RWPE1 (cell line): Measurements from ENCODE around the gene ZNF286A.
A peak's percentile ranks its signal among the peaks of the same experiment; 100 is the strongest.
"Not testable (repeated sequence)": the region's sequence is repeated elsewhere in the genome, so short reads cannot be mapped to it uniquely, and the experiment has no call there.

Source experiments
- CTCF ChIA-PET: fragments of 350-600 bp; sonication (Branson Sonifier 250); formaldehyde crosslinking; extraction: SDS; loops from one replicate; lab custom pipeline; 2021; lab: Yijun Ruan, JAX
- POLR2A ChIA-PET: fragments of 400-600 bp; formaldehyde crosslinking; extraction: SDS; loops from one replicate; lab custom pipeline; 2020; ENCODE audit warnings: antibody characterized with exemption; ENCODE audit not compliant: low non-redundant PET; lab: Yijun Ruan, JAX
- DNase-seq: peaks from one replicate; pipeline ENCODE4 v3.0.0; 2012; ENCODE audit warnings: low spot score
- H3K27ac ChIP-seq: fragments of 450-650 bp; 2 replicates; pipeline ENCODE4 v1.5.1; 2017
- TF ChIP-seq, protein P1 (sequence below): fragments of 450-650 bp; conservative IDR thresholded peaks from 2 replicates; pipeline ENCODE4 v1.5.1; 2017; ENCODE audit warnings: low read depth, mild to moderate bottlenecking

Gene ZNF286A

GRCh38 chr17:15663691-15664090 lies 35.9 kb upstream of the ZNF286A start:
- H3K27ac ChIP-seq, result no peak overlapping the region
- ChIA-PET POLR2A (no interaction called here), CTCF (no interaction called here)
- TF ChIP-seq, protein P1, sequence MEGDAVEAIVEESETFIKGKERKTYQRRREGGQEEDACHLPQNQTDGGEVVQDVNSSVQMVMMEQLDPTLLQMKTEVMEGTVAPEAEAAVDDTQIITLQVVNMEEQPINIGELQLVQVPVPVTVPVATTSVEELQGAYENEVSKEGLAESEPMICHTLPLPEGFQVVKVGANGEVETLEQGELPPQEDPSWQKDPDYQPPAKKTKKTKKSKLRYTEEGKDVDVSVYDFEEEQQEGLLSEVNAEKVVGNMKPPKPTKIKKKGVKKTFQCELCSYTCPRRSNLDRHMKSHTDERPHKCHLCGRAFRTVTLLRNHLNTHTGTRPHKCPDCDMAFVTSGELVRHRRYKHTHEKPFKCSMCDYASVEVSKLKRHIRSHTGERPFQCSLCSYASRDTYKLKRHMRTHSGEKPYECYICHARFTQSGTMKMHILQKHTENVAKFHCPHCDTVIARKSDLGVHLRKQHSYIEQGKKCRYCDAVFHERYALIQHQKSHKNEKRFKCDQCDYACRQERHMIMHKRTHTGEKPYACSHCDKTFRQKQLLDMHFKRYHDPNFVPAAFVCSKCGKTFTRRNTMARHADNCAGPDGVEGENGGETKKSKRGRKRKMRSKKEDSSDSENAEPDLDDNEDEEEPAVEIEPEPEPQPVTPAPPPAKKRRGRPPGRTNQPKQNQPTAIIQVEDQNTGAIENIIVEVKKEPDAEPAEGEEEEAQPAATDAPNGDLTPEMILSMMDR, result no peak
- no peak for DNase-seq

GRCh38 chr17:15669526-15669925 lies 30.0 kb upstream of the ZNF286A start:
- DNase-seq, POLR2A ChIA-PET, CTCF ChIA-PET, H3K27ac ChIP-seq: not testable (repeated sequence)

DNA sequence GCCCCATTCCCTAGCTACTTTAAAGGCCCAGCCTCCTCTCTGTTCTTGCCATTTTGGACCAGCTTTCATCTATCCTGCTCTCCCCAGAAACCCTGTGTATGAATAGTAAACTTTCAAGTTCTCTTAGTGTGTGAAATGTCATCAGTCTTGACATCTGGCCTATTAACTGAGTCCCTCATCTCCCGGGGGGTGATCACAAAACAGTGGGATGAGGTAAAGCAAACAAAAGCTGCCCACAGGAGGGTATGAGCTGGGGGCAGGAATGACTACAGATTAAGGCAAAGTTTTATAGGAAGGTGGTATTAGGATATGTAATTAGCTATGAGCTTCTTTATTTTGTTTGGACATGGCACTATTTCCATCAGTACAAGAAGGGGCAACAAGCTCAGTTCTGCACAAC lies 24.9 kb upstream of the ZNF286A start:
- DNase-seq, H3K27ac ChIP-seq, POLR2A ChIA-PET: not testable (repeated sequence)
- CTCF ChIA-PET, result interaction anchor here (0.6 kb wide), 1 partner anchor 340 kb away, joined by 3 read pairs; no protein-coding TSS in a partner anchor

- DNase-seq, CTCF ChIA-PET, POLR2A ChIA-PET, H3K27ac ChIP-seq: not testable (repeated sequence)
These were observed 23.6 kb upstream of the ZNF286A start for GRCh38 chr17:15675991-15676390.

- CTCF ChIA-PET, POLR2A ChIA-PET: not testable (repeated sequence)
These were observed 16.4 kb upstream of the ZNF286A start for GRCh38 chr17:15683135-15683534.

GRCh38 chr17:15683824-15684478 lies 15.6 kb upstream of the ZNF286A start, which contains the start of gene TRIM16:
TRIM16 (minus strand) TSS chr17:15684311; CDS start chr17:15651609, 32,702 bp downstream.
- DNase-seq, result peak; percentile 13
- H3K27ac ChIP-seq, result peak within 1 kb of the TSS; percentile 61
- CTCF ChIA-PET, POLR2A ChIA-PET: not testable (repeated sequence)
- TF ChIP-seq, protein P1, result peak; percentile 25

More at GRCh38 chr17:15683135-15683534, 16.4 kb upstream of the ZNF286A start:
- DNase-seq, H3K27ac ChIP-seq: not testable (repeated sequence)

DNA sequence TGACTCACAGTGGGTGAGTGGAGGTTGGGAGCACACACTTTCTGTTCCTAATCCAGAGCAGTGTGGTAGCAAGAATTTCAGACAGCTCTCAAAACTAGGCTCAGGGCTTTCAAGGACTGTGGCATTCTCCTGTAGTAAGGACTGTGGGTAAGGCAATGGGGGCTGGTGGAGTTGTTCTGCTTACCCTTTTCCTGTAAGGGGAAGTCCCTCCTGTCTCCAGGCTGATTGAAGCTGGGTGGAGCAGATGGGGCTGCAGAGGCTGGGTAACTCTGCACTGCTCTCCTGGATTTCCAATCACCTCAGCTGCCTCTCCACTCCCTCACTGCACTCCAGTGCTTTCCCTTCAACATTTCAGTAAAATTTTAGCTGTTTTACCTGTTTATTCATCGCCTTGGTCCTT lies 12.1 kb upstream of the ZNF286A start:
- DNase-seq, H3K27ac ChIP-seq, POLR2A ChIA-PET, CTCF ChIA-PET: not testable (repeated sequence)

GRCh38 chr17:15698967-15699366 lies 585 bp upstream of the ZNF286A start:
- POLR2A ChIA-PET, CTCF ChIA-PET, DNase-seq: not testable (repeated sequence)
- peak overlapping the region; percentile 44 for H3K27ac ChIP-seq

DNA sequence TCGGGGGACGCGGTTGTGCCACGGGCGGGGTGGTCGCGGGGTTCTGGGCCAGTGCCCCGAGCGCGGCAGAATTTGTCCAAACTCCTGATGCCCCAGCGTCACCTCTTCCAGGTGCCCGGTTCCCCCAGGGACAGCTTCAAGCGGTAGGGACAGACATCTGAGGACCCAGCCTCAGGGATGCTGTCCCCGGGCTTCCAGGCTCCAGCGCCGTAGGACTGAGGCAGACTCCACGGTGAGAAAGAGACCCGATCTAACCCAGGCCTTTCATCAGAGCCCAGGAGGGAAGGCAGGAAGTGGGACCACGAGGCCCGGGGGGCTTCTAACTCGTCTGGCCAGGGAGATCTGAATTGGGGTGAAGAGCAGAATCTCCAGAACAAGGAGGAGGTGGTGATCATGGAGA lies 385 bp downstream of the ZNF286A start:
- peak overlapping the region; percentile 44 for H3K27ac ChIP-seq
- DNase-seq, CTCF ChIA-PET, POLR2A ChIA-PET: not testable (repeated sequence)

GRCh38 chr17:15704239-15704638 lies 4.7 kb downstream of the ZNF286A start:
- DNase-seq, CTCF ChIA-PET, POLR2A ChIA-PET, H3K27ac ChIP-seq: not testable (repeated sequence)

- CTCF ChIA-PET, DNase-seq, POLR2A ChIA-PET, H3K27ac ChIP-seq: not testable (repeated sequence)
These were observed 5.3 kb downstream of the ZNF286A start for GRCh38 chr17:15704813-15705212.

DNA sequence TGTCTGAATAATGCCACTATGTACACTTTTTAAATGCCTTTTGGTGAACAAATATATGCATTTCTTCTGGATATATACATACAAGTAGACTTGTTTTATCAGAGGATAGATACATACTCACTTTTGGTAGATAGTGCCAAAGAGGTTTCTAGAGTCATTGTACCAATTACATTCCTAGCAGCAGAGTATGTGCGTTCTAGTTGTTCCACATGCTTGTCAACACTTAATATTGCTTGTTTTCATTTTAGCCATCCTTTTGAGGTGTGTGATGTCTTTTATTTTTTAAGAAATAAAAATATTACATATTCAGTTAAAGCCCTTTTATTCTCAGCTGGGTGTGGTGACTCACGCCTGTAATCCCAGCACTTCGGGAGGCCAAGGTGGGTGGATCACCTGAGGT lies 9.3 kb downstream of the ZNF286A start:
- CTCF ChIA-PET, DNase-seq, POLR2A ChIA-PET, H3K27ac ChIP-seq: not testable (repeated sequence)

GRCh38 chr17:15716601-15717563 lies 17.3 kb downstream of the ZNF286A start:
- CTCF ChIA-PET, POLR2A ChIA-PET, H3K27ac ChIP-seq, DNase-seq: not testable (repeated sequence)

- DNase-seq, POLR2A ChIA-PET: not testable (repeated sequence)
- CTCF ChIA-PET, result interaction anchor here (0.6 kb wide), 1 partner anchor 18 kb away, joined by 3 read pairs; no protein-coding TSS in a partner anchor
These were observed 31.0 kb downstream of the ZNF286A start for GRCh38 chr17:15730535-15730934.

More at GRCh38 chr17:15730535-15730934, 31.0 kb downstream of the ZNF286A start:
- H3K27ac ChIP-seq, result not testable (repeated sequence)
